Measurements from ENCODE around the gene CEP192.

Gene CEP192

GRCh38 chr18:13138420-13139139, 147.4 kb downstream of the CEP192 start:
- no peak for DNase-seq (ENCODE audit: low read depth in 2 of 2)

- DNase-seq (ENCODE audit: low read depth in 2 of 2), result no peak
Observed at GRCh38 chr18:13139885-13140450, 148.8 kb downstream of the CEP192 start.

GRCh38 chr18:13141209-13141608, 150.0 kb downstream of the CEP192 start:
- no peak for DNase-seq (ENCODE audit: low read depth in 2 of 2)

GRCh38 chr18:13145636-13146190, 154.6 kb downstream of the CEP192 start:
- DNase-seq (ENCODE audit: low read depth in 2 of 2), result no peak

GRCh38 chr18:13147130-13147529, 156.0 kb downstream of the CEP192 start:
- no peak for DNase-seq (ENCODE audit: low read depth in 2 of 2)

GRCh38 chr18:13151656-13152055, 160.5 kb downstream of the CEP192 start:
- no peak for DNase-seq (ENCODE audit: low read depth in 2 of 2)

GRCh38 chr18:13158428-13158827, 167.3 kb downstream of the CEP192 start:
- no peak for DNase-seq (ENCODE audit: low read depth in 2 of 2)

GRCh38 chr18:13159579-13159978, 168.4 kb downstream of the CEP192 start:
- DNase-seq (ENCODE audit: low read depth in 2 of 2), result no peak

- no peak for DNase-seq (ENCODE audit: low read depth in 2 of 2)
Observed at GRCh38 chr18:13161276-13161899, 170.2 kb downstream of the CEP192 start.

GRCh38 chr18:13163167-13163927, 172.2 kb downstream of the CEP192 start:
- DNase-seq (ENCODE audit: low read depth in 2 of 2), result no peak

- DNase-seq (ENCODE audit: low read depth in 2 of 2), result no peak
Observed at GRCh38 chr18:13164406-13164805, 173.2 kb downstream of the CEP192 start.

GRCh38 chr18:13165636-13166423, 174.7 kb downstream of the CEP192 start:
- no peak for DNase-seq (ENCODE audit: low read depth in 2 of 2)

- DNase-seq (ENCODE audit: low read depth in 2 of 2), result no peak
Observed at GRCh38 chr18:13173578-13174145, 182.5 kb downstream of the CEP192 start.

Measured in stimulated activated CD4-positive, alpha-beta T cell treated with anti-CD3 and anti-CD28 coated beads, Interleukin-4, amount 100 ng/mL, for 48 hours (primary cell).